Mononuclear cell (primary cell): Measurements from ENCODE around the gene CORO1C. TPM values are rescaled to one million over a fixed set of nuclear protein-coding genes. Genes with fewer than 3 reads are reported as not detected.
A peak's percentile ranks its signal among the peaks of the same experiment; 100 is the strongest.
"Not testable (repeated sequence)": the region's sequence is repeated elsewhere in the genome, so short reads cannot be mapped to it uniquely, and the experiment has no call there.

ENCODE experiments used
- H3K27me3 ChIP-seq: 2 replicates; pipeline ENCODE4 v1.6.0; 2011; ENCODE audit warnings: low read length, control low read depth; ENCODE audit not compliant: insufficient read depth
- H3K4me1 ChIP-seq: 2 replicates; pipeline ENCODE4 v1.5.1; 2011; ENCODE audit warnings: mild to moderate bottlenecking, low read length, control low read depth; ENCODE audit not compliant: insufficient read depth
- H3K4me3 ChIP-seq: 2 replicates; pipeline ENCODE4 v1.5.1; 2011; ENCODE audit warnings: mild to moderate bottlenecking, low read length, moderate library complexity
- H3K9me3 ChIP-seq: 2 replicates; pipeline ENCODE4 v1.5.1; 2011; ENCODE audit warnings: low read depth, mild to moderate bottlenecking, control low read depth, low read length
- total RNA-seq: library from RNA; depleted of rRNA; stranded (reverse); fragments of >200 nt; gene quantifications from one replicate; pipeline ENCODE4 v1.2.3, GENCODE V29; 2012

The CORO1C gene
- total RNA-seq, result 86.3 TPM

GRCh38 chr12:108731105-108731865, at the start of gene CORO1C:
CORO1C (minus strand) TSS chr12:108731518; CDS start chr12:108701318, 30,200 bp downstream.
- Histone ChIP-seq H3K4me3 (peak within 1 kb of the TSS; percentile 63), H3K4me1 (peaks cover 58% of the 10 kb centered on the region), H3K27me3 (no peaks in the 10 kb centered on the region), H3K9me3 (no peaks in the 10 kb centered on the region)

DNA sequence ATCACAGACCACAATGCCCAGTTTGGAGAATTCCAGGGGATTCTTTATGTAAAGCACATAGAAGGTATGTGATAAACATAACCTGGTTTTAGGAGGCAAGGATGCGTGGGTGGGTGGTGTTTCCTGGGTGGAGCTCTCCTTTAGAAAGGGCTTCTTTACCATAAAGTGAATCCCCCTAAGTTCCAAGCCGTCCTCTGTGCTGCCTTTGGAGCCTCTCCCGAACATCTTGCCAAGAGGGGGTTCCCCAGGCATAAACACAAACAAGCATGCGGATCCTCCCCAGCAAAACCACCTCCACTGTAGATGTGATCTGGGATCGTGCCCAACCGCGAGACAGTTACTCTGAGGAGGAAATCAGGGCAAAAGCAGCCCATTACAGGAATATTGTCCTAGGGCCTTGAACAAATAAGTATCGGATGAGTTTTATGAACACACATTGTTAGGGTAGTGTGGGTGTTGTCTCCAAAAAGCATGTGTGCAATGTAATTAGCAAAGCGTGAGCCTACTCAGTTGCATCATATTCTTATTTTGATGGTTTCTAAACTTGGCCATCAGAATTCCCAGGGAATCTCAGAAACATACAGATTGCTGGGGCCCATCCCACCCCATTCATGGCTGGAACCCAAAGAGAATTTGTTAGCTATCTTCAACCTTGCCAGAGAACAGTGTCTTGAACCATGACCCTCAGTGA, 48.8 kb upstream of the CORO1C start:
- Histone ChIP-seq H3K4me1 (no peaks in the 10 kb centered on the region), H3K27me3 (no peaks in the 10 kb centered on the region), H3K4me3 (no peak overlapping the region), H3K9me3 (no peaks in the 10 kb centered on the region)

- H3K4me1 ChIP-seq, result no peaks in the 10 kb centered on the region
- H3K4me3 ChIP-seq, result no peak overlapping the region
- H3K27me3 ChIP-seq, result no peaks in the 10 kb centered on the region
- H3K9me3 ChIP-seq, result no peaks in the 10 kb centered on the region
Measured at GRCh38 chr12:108778053-108778452, 46.7 kb upstream of the CORO1C start.

- H3K4me3 ChIP-seq, result no peak overlapping the region
- no peaks in the 10 kb centered on the region for H3K4me1 ChIP-seq
- H3K27me3 ChIP-seq, result no peaks in the 10 kb centered on the region
- H3K9me3 ChIP-seq, result no peaks in the 10 kb centered on the region
Measured at GRCh38 chr12:108777156-108777555, 45.8 kb upstream of the CORO1C start.

DNA sequence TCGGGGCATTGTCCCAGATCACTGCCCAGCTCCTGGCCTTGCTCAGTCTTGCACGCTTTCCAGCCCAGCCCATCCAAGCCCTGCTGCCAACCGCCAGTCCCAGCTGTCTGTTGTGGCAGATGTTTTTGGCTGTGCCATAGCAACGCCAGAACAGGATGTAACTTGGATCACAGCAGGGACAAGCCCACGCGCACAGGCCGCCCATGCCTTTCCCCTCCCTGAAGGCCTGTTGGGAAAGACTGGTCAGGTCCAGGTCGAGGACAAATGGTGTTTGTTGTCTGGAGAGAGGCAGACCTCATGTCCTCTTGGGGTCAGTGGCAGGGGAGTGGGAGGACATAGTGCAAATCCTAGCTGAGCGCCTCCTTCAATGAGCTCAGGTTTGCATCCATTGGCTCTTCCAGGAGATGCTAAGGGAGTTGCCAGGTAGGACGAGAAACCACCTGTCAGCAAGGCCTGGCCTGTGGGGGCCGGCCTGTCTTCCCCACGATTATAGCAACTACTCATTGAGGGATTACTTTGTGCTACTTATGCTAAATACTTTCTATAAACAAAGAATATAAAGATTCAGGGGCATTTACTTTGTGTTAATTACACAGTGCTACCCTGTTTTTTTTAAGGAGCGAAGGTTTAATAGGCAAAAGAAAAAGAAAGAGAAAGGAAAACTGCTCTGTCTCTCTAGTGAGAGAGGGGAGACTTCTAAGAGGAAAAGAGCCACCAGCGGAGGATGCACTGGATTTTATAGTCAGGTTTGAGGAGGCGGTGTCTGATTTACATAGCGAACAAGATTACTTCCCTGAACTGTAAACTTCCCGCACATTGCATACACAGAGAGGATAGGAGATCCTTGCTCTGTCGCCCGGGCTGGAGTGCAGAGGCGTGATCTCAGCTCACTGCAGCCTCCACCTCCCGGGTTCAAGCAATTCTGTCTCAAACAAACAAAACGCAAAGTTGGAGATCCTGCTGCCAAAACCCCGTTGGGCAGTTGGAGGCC, 42.8 kb upstream of the CORO1C start:
- Histone ChIP-seq H3K27me3 (no peaks in the 10 kb centered on the region), H3K9me3 (no peaks in the 10 kb centered on the region), H3K4me1 (peaks cover 2% of the 10 kb centered on the region), H3K4me3 (no peak overlapping the region)

DNA sequence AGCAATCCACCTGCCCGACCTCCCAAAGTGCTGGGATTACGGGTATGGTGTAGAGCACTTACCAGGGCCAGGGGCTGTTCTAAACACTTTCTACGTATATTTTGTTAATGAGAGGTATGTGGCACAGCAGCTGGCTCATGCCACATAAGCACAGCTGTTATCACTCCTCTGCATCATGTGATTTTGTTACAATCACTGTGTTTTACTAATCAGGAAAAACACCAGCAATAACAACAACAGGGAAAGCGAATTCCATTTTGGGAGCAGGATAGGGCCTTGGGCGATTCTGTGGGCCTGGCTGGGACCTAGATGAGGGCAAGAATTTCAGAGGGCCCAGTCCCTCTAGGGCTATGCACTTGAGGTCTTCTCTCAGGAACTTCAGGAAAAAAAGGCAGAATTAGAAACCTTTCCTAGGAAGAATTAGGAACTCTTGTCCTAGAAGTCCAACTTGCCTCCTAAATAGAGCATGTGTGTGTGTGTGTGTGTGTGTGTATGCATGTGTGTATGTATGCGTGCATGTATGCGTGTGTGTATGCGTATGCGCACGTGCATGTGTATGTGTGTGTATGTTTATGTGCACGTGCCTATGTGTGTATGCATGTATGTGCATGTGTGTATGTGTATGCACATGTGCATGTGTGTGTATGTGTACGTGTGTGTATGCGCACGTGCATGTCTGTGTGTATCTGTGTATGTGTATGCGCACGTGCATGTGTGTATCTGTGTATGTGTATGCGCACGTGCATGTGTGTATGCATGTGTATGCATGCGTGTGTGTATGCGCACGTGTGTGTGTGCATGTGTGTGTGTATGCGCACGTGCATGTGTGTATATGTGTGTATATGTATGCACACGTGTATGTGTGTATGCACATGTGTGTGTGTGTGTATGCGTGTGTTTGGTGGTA, 41.8 kb upstream of the CORO1C start:
- Histone ChIP-seq H3K27me3 (no peaks in the 10 kb centered on the region), H3K4me3 (no peak overlapping the region), H3K9me3 (no peaks in the 10 kb centered on the region), H3K4me1 (peaks cover 10% of the 10 kb centered on the region)

GRCh38 chr12:108772247-108772646, 40.9 kb upstream of the CORO1C start:
- Histone ChIP-seq H3K4me1 (peaks cover 10% of the 10 kb centered on the region), H3K4me3 (no peak overlapping the region), H3K27me3 (no peaks in the 10 kb centered on the region), H3K9me3 (no peaks in the 10 kb centered on the region)

DNA sequence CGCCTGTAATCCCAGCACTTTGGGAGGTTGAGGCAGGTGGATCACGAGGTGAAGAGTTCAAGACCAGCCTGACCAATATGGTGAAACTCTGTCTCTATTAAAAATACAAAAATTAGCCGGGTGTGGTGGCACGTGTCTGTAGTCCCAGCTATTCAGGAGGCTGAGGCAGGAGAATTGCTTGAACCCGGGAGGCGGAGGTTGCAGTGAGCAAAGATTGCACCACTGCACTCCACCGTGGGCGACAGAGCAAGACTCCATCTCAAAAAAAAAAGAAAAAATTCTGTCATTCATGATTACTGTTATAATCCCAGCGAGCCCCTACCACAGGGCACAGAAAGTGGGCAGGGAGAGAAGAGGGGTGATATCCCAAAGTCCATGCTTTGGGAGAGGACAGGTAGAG, 40.5 kb upstream of the CORO1C start:
- not testable (repeated sequence) for H3K4me3 ChIP-seq, H3K27me3 ChIP-seq, H3K4me1 ChIP-seq, H3K9me3 ChIP-seq

- Histone ChIP-seq H3K9me3 (no peaks in the 10 kb centered on the region), H3K4me1 (peaks cover 10% of the 10 kb centered on the region), H3K27me3 (no peaks in the 10 kb centered on the region), H3K4me3 (no peak overlapping the region)
Measured at GRCh38 chr12:108770963-108771362, 39.6 kb upstream of the CORO1C start.

DNA sequence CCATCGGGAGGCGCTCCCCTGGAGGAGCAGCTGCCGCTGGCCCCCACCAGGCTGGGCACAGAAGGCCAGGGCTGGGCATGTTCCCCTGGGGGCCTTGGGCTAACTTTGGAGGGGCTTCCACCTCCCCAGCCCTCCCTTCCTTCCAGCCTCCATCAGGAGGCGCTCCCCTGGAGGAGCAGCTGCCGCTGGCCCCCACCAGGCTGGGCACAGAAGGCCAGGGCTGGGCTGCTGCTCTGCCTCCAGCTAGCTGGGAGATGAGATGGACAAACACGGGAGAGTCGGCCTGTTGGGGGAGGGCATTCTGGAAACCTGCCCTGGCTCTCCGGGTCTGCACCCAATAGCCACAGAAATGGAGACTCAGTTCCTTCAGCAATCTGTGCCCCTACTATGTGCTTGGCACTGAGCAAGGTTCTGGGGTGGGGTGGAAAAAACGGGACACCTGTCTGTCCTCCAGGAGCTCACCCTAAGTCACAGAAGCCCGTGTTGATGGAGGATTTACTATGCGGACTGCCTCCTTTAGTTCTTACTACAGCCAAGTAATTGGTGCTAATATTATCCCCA, 39.0 kb upstream of the CORO1C start:
- H3K4me3 ChIP-seq, result no peak overlapping the region
- H3K4me1 ChIP-seq, result peaks cover 10% of the 10 kb centered on the region
- H3K9me3 ChIP-seq, result no peaks in the 10 kb centered on the region
- no peaks in the 10 kb centered on the region for H3K27me3 ChIP-seq

DNA sequence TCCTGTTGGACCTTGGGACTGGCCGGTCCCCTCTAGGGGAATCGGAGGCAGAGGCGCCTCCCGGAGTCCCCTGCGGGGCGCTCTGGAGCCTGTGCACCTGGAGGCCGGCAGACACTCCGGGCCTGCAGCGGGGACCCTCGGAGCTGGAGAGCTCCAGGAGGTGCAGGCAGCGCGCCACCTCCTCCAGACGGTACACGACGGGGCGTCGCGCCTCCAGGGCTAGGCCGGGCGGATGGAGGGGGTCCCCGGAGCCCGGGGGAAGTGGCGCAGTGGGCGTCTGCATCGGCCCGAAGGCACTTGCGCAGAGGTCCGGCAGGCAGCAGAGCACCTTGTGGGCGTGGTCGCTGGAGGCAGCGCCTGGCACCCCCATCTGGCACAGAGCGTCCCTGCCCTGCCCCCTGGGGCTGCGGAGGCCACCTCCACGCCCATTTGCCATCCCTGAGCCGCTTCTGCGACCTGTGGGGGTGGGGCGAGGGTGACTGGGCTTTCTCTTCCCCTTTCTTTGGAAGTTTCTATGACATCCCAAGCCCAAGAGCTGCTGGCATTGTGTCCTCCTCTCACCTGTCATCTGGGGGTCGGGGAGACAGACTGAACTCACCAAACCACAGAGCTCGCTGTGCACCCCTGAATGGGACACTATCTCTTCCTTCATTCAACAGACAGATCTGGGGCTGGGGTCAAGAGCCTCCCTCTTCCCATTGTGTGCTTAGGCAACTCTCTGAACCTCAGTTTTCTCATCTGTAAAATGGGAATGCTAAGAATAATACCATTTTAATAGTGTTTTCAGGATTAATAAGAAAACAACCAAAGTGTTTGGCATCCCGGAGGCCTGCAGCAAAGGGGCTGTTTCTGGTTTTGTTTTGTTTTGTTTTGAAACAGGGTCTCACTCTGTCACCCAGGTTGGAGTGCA, 37.5 kb upstream of the CORO1C start:
- H3K4me1 ChIP-seq, result peaks cover 10% of the 10 kb centered on the region
- no peaks in the 10 kb centered on the region for H3K9me3 ChIP-seq
- H3K4me3 ChIP-seq, result no peak overlapping the region
- H3K27me3 ChIP-seq, result no peaks in the 10 kb centered on the region

DNA sequence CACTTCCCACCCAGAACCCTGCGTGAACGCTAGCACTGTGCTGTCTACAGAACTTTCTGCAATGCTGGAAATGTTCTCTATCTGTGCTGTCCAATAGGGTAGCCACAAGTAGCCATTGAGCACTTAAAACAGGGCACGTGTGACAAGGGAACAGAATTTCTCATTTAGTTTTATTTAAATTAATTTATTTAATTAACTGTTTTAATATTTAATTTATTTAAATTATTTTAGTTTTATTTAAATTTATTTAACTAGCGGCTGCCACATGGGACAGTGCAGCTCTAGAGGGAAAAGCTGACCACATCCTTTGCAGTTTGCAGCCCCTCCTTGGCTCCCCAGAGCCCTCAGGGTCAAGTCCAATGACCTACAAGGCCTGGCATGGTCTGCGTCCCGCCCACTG, 35.0 kb upstream of the CORO1C start:
- no peaks in the 10 kb centered on the region for H3K27me3 ChIP-seq
- peaks cover 10% of the 10 kb centered on the region for H3K4me1 ChIP-seq
- H3K9me3 ChIP-seq, result no peaks in the 10 kb centered on the region
- H3K4me3 ChIP-seq, result no peak overlapping the region

- no peak overlapping the region for H3K4me3 ChIP-seq
- H3K9me3 ChIP-seq, result no peaks in the 10 kb centered on the region
- peaks cover 10% of the 10 kb centered on the region for H3K4me1 ChIP-seq
- no peaks in the 10 kb centered on the region for H3K27me3 ChIP-seq
Measured at GRCh38 chr12:108765289-108765764, 34.0 kb upstream of the CORO1C start.
